MG63 (cell line): Measurements from ENCODE around the gene CFAP221. TPM values are rescaled to one million over a fixed set of nuclear protein-coding genes. Genes with fewer than 3 reads are reported as not detected.

ENCODE experiments used
- DNase-seq: peaks from one replicate; pipeline ENCODE4 v3.0.0-alpha.2; 2020
- H3K27me3 ChIP-seq: fragments of 250-450 bp; sonication (Bioruptor Pico); 2 replicates; pipeline ENCODE4 v1.5.1; 2020; ENCODE audit warnings: mild to moderate bottlenecking, moderate library complexity
- H3K36me3 ChIP-seq: fragments of 250-450 bp; sonication (Bioruptor Pico); 2 replicates; pipeline ENCODE4 v1.5.1; 2020; ENCODE audit warnings: mild to moderate bottlenecking, moderate library complexity
- H3K4me3 ChIP-seq: fragments of 250-450 bp; sonication (Bioruptor Pico); 2 replicates; pipeline ENCODE4 v1.5.1; 2020; ENCODE audit warnings: mild to moderate bottlenecking, moderate library complexity
- H3K9me3 ChIP-seq: fragments of 250-450 bp; sonication (Bioruptor Pico); 2 replicates; pipeline ENCODE4 v1.5.1; 2020; ENCODE audit warnings: mild to moderate bottlenecking, moderate library complexity
- total RNA-seq: library from RNA; depleted of rRNA; stranded (reverse); fragments of >200 nt; shearing (Covaris generic); gene quantifications from 2 replicates; pipeline ENCODE4 v1.2.3, GENCODE V29; 2014; ENCODE audit warnings: low replicate concordance

The CFAP221 gene
- total RNA-seq, 1 experiment from 2014 or later: not detected

DNA sequence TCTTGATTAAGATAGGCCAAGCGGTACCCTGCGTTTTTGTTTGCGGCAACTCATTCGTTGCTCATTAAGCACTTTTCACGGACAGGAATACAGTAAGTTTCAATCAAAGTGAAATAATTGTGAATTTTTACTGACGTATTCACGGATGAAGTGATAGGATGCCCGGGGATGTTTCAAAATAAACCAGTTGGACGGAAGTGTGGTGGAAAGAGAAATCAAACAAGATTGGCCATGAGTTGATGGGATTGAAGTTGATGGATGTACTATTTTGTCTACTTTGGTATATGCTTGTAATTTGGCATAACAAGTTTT, 135.2 kb downstream of the CFAP221 start:
- H3K27me3 ChIP-seq: no peaks in the 10 kb centered on the region
- H3K9me3 ChIP-seq: no peaks in the 10 kb centered on the region
- peaks cover 16% of the 10 kb centered on the region for H3K36me3 ChIP-seq
- no peak for DNase-seq
- peak overlapping the region; percentile 85 for H3K4me3 ChIP-seq

DNA sequence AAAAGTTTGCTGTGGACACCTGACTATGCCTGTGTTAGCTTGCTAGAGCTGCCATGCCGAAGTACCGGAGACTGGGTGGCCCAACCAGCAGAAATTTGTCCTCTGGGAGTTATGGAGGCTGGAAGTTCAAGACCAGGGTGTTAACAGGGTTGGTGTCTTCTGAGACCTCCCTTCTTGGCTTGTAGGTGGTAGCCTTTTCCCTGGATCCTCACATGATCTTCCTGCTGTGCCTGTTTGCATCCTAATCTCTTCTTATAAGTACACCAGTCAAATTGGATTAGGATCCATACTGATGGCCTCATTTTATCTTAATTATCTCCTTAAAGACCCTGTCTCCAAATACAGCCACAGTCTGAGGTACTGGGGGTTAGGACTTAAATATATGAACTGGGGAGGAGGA, 135.6 kb downstream of the CFAP221 start:
- H3K4me3 ChIP-seq: peak overlapping the region; percentile 85
- no peak for DNase-seq
- no peaks in the 10 kb centered on the region for H3K9me3 ChIP-seq
- peaks cover 16% of the 10 kb centered on the region for H3K36me3 ChIP-seq
- no peaks in the 10 kb centered on the region for H3K27me3 ChIP-seq

DNA sequence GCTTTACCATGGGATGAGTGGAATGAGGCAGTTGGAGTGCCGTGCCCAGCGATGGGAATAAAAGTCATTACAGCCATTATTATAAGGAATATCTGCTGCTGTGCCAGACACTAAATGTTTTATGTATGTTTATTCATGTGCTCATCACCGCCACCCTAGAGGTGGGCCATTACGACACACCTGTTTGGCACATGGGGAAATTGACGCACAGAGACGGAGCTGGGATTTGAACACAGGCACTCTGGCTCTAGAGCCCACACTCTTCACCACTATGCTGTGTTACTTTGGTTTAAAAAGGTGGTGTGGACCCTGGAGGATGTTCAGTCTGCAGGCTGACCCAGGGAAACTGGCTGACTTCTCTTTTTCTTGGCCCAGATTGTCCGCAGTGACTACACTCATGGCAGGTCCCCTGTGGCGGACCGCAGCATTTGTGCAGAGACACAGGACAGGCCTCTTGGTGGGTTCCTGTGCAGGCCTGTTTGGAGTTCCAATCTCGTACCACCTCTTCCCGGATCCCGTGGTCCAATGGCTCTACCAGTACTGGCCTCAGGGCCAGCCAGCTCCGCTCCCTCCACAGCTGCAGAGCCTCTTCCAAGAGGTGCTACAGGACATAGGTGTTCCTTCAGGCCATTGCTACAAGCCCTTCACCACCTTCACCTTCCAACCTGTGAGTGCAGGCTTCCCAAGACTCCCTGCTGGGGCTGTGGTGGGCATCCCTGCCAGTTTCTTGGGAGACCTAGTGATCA, 136.4 kb downstream of the CFAP221 start:
- Histone ChIP-seq H3K36me3 (peaks cover 16% of the 10 kb centered on the region), H3K27me3 (no peaks in the 10 kb centered on the region), H3K9me3 (no peaks in the 10 kb centered on the region), H3K4me3 (peak overlapping the region; percentile 85; the same call in 1 of the 2 replicates)
- no peak for DNase-seq

DNA sequence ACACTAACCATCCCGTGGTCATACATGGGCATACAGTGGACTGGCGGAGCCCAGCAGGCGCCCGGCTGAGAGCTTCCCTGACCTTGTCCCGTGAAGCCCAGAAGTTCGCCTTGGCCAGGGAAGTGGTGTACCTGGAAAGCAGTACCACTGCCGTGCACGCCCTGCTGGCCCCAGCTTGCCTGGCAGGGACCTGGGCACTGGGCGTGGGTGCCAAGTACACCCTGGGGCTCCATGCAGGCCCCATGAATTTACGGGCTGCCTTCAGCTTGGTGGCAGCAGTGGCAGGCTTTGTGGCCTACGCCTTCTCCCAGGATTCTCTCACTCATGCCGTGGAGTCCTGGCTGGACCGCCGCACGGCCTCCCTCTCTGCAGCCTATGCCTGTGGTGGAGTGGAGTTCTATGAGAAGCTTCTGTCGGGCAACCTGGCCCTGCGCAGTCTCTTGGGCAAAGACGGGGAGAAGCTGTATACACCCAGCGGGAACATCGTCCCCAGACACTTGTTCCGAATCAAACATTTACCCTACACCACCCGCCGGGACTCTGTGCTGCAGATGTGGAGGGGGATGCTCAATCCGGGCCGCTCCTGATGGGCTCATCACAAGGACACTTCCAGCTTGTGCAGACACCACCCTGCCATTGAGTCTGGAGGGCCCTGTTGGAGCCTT, 137.1 kb downstream of the CFAP221 start:
- H3K9me3 ChIP-seq: no peaks in the 10 kb centered on the region
- no peaks in the 10 kb centered on the region for H3K27me3 ChIP-seq
- H3K4me3 ChIP-seq: no peak overlapping the region
- peaks cover 16% of the 10 kb centered on the region for H3K36me3 ChIP-seq
- DNase-seq: no peak

DNA sequence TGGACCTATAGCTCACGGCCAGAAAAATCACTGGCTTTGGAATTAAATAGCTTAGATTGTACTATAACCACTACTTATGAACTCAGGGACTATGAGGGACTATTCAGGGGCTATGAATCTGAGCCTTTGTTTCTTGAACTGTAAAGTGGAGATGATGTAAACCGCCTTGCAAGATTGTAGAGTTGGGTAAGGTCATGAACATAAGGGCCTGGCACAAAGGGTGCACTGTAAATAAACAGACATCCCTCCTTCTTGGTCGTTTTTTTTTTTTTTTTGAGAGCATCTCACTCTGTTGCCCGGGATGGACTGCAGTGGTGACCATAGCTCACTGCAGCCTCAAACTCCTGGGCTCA, 137.6 kb downstream of the CFAP221 start:
- Histone ChIP-seq H3K9me3 (no peaks in the 10 kb centered on the region), H3K4me3 (no peak overlapping the region), H3K27me3 (no peaks in the 10 kb centered on the region), H3K36me3 (peaks cover 16% of the 10 kb centered on the region)
- no peak for DNase-seq

DNA sequence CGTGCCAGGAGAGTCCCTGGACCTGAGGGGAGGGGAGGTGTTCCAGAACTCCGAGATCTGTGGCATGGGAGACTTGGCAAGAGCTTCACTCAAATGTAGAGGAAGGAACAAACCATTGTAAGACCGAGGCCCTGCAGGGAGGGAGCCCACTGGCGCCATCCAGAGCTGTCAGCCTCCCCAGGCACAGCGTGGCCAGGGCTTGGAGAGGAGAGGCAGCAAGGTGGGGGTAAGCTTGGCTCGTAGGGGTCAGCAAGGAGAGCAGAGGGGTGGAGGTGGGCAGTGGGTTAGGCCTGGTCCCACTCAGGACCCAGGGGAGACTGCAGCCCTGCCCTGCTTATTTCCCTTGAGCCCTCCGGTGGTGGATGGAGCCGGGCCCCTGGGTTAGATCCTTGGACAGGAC, 138.3 kb downstream of the CFAP221 start:
- Histone ChIP-seq H3K27me3 (no peaks in the 10 kb centered on the region), H3K36me3 (peaks cover 16% of the 10 kb centered on the region)
- no peak for DNase-seq

DNA sequence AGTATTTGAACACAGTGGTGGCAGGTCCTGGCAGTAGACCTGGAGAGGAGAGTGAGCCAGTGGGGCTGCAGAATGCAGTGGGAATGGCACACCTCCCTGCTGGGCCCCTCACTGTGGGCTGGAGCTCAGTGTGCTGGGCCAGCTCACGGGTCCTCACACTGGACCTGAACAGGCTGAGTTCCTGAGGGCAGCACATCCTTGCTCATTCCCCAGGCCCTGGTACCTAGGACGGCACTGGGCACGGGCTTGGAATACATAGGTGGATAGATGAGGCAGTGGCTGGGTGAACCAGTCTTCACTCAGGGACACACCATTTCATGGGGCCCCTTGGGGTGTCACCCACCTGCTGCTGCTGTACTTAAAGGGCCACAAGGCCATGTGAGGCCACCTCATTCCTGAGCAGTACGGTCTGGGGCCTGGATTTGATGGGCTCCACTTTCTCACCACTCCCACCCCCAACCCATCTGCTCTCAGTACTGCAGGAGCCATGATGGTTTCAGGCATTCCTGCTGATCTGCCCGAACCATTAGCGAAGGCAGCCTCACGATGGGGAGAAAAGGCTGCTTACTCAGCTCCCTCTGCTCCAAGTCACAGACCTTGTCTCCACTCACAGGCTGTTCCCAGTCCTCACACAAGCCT, 138.9 kb downstream of the CFAP221 start:
- Histone ChIP-seq H3K4me3 (no peak overlapping the region), H3K36me3 (peaks cover 16% of the 10 kb centered on the region), H3K9me3 (no peaks in the 10 kb centered on the region), H3K27me3 (no peaks in the 10 kb centered on the region)
- DNase-seq: no peak

More for the DNA sequence above, 138.3 kb downstream of the CFAP221 start:
- Histone ChIP-seq H3K9me3 (no peaks in the 10 kb centered on the region), H3K4me3 (no peak overlapping the region)

DNA sequence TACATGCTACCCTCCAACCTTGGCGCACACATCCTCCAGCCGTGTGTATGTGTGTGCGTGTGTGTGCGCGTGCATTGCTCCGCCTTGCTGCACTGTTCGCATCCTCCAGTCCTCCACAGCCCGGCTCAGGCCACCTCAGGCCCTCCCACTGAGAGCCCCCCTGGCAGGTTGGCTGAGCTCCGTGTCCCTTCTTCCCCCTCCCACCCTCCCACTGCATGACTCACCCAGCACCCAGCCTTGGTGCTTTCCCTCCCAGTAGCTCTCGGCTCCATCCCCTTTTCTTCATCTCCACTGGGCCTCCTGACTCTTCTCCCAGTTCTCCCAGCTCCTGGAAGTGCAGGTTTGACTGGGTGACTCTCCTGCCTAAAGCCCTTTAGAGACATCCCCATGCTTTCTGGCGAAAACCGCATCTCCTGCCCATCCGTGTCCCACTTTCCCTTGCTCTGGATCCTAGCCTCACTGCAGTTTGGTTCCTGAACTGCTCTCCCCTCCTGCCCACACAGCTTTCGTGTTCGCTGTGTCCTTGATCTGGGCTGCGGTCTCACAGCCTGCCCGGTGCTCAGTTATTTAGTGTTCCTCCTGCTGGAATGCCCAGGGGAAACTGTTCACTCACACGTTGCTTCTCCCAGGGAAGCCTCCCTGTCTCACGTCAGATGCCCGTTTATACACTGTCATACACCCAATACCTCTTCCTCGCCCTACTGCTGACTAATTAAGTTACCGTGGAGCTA, 139.6 kb downstream of the CFAP221 start:
- Histone ChIP-seq H3K27me3 (no peaks in the 10 kb centered on the region), H3K4me3 (no peak overlapping the region), H3K36me3 (peaks cover 16% of the 10 kb centered on the region), H3K9me3 (no peaks in the 10 kb centered on the region)
- peak; percentile 22 for DNase-seq

DNA sequence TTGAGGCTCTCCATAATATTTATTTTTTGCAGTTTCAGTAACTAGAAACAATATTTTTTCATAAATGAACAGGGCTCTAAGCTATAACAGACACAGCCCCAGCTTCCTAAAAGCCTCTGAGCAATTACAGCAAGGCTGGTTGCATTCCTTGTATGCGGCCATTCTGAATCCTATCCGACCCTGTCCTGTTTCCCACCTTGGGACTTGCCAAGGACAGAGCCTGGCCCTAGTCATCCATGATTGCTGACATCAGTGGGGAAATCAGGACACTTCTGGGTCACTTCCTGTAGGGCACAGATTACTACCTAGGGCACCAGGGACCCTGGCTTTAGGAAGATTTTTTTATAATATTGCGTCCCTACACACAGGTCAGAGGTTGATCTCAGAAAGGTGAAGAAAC, 140.3 kb downstream of the CFAP221 start:
- H3K36me3 ChIP-seq: peaks cover 16% of the 10 kb centered on the region
- DNase-seq: no peak
- H3K4me3 ChIP-seq: no peak overlapping the region
- H3K27me3 ChIP-seq: no peaks in the 10 kb centered on the region
- no peaks in the 10 kb centered on the region for H3K9me3 ChIP-seq

DNA sequence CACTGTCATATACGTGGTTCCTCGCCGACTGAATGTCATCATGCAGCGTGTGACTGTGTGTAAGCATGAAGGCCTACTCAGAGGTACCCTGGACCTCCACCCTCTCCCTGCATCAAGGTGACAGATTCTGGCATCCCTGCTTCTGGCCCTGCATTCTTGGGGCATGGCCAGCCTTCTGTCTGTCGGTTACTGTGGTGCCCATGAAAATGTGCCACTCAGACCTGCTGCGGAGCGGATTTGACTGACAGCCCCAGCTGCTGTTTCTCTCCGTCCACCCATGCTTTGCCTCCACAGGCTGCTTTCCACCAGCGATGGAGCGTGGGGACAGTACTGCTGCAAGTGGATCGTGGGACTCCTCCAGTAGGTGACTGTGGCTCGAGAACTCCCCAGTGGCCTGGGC, 144.4 kb downstream of the CFAP221 start:
- Histone ChIP-seq H3K9me3 (no peaks in the 10 kb centered on the region), H3K4me3 (no peak overlapping the region), H3K36me3 (no peaks in the 10 kb centered on the region; the same call in 1 of the 2 replicates), H3K27me3 (no peaks in the 10 kb centered on the region)
- no peak for DNase-seq

DNA sequence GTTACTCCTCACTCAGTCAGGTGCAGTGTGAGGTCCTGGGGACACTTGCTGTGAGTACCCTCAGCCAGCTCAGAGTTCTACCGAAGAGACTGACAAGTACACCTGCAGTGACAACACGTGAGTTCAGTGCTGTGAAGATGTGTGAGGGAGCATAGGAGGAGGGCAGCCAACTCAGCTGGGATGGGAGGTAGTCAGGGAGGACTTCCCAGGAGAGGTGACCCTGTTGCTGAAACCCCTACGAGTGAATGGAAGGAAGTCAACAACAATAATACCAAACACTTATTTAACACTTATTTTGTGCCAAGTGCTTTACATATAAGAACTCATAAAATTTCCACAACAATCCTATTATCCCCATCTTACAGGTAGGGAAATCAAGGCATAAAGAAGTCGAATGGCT, 145.0 kb downstream of the CFAP221 start:
- Histone ChIP-seq H3K36me3 (no peaks in the 10 kb centered on the region; the same call in 1 of the 2 replicates), H3K27me3 (no peaks in the 10 kb centered on the region), H3K9me3 (no peaks in the 10 kb centered on the region), H3K4me3 (no peak overlapping the region)
- DNase-seq: no peak

DNA sequence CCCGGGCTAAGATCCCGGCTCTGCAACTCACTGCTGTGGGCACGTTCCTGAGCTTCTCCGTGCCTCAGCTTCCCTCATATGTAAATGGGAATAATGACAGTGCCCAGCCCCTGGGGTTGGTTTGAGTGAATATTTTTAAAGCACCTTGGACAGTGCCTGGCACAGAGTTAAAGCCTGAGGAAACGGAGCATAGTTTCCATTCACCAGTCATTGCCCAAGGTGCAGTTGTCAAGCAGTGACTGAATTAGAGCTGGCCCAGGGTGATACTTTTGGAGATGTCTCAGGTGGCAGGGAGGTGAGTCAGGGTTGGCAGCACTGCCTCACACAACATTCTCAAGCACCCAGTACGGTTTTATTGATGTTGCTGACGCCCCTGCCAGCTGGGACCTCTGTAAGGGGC, 146.9 kb downstream of the CFAP221 start:
- H3K36me3 ChIP-seq: no peaks in the 10 kb centered on the region; the same call in 1 of the 2 replicates
- no peak for DNase-seq
- H3K4me3 ChIP-seq: no peak overlapping the region

DNA sequence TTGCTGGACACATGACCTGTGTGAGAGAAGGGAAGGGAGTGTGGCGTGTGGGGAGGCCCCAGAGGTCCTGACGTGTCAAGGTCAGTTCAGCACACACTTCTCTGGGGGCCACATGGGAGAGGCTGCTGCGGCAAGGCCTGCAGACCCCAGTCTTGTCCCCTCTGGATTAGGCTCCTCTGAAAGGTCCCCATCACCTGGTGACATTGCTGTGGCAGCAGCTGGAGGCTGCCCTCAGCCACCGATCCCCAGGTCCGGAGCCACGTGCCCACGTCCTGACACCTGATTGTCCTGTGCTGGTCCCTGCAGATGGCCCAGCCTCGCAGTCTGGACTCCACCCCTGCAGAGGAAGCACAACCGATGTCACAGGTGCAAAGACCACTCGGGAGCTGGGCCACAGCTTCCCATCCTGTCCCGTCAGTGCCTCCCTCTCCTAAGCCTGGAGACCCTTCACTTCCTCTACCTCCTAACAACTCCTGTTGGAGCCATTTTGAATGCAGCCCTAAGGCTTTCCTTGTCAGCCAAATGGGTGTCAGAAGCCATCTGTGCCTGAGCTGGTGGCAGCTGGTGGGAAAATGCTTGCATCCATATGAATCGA, 147.5 kb downstream of the CFAP221 start:
- Histone ChIP-seq H3K27me3 (no peaks in the 10 kb centered on the region), H3K36me3 (no peaks in the 10 kb centered on the region), H3K9me3 (no peaks in the 10 kb centered on the region), H3K4me3 (no peak overlapping the region)
- DNase-seq: no peak

More for the DNA sequence above, 146.9 kb downstream of the CFAP221 start:
- Histone ChIP-seq H3K27me3 (no peaks in the 10 kb centered on the region), H3K9me3 (no peaks in the 10 kb centered on the region)

DNA sequence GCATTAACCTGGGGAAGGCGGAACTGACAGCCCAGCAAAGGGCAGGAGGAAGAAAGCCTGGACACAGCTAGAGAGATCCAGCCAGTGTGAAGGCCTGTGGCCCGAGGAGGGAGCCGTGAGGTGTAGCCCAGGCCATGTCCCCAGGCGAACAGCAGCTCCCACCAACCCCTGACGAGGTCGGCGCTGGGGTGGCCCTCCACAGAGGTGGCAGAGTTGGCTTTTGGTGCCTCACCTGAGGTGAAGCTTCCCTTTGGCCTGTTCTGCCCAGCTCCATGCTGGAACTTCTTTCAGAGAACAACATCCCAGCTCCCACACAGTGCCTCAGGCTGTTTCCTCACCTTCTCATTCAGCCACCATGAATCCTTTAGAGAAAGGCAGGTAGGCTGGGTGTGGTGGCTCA, 148.1 kb downstream of the CFAP221 start:
- Histone ChIP-seq H3K36me3 (no peaks in the 10 kb centered on the region), H3K27me3 (no peaks in the 10 kb centered on the region), H3K4me3 (no peak overlapping the region), H3K9me3 (no peaks in the 10 kb centered on the region)
- no peak for DNase-seq

DNA sequence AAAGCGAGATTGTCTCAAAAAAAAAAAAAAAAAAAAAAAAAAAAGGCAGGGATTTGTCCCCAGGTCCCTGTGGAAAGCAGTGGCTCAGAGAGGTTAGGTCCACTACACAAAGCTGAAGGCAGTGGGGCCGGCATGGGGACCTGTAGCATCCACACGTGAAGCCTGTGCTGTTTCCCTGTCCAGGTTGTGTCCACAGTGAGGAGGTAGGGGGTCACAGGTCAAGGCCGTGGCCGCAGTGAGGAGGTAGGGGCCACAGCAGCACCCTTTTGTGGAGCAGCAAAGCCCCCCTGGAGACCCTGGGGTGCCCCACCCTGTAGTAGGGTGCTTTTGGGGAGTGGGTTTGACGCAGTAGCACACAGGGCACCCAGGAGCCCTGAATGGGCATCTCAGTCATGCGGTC, 148.7 kb downstream of the CFAP221 start:
- no peak for DNase-seq
- Histone ChIP-seq H3K4me3 (no peak overlapping the region), H3K27me3 (no peaks in the 10 kb centered on the region), H3K36me3 (no peaks in the 10 kb centered on the region), H3K9me3 (no peaks in the 10 kb centered on the region)

DNA sequence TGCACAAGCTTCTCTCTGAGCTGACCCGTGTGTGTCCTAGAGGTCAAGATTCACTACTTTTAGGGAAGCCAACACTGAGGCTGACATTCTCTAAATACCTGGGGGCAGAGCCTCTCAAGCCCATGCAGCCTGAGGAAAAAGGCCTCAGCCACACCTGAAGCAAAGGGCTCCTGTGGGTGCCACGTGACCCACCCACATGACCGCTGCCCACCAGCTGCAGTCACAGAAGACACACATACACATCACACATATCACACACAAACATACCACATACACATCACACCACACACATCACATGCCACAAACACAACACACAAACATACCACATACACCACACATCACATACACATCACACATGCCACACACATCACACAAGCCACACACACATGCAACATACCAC, 149.3 kb downstream of the CFAP221 start:
- Histone ChIP-seq H3K9me3 (no peaks in the 10 kb centered on the region), H3K27me3 (no peaks in the 10 kb centered on the region), H3K36me3 (no peaks in the 10 kb centered on the region), H3K4me3 (no peak overlapping the region)
- no peak for DNase-seq

DNA sequence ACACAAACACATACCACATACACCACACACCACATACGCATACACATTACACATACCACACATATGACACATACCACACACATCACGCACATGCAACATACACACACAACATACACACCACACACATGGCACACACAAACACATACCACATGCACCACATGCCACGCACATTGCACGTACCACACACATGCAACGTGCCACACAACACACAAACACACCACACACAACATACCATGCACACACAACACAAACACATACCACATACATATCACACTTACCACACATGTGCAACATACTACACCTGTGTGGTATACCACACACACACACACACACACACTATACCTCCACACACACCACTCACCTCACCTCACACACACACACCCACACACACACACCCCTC, 149.7 kb downstream of the CFAP221 start:
- no peaks in the 10 kb centered on the region for H3K27me3 ChIP-seq
- H3K4me3 ChIP-seq: no peak overlapping the region
- DNase-seq: no peak
- H3K9me3 ChIP-seq: no peaks in the 10 kb centered on the region
- H3K36me3 ChIP-seq: no peaks in the 10 kb centered on the region
